Measurements from ENCODE around the gene VPS16.

VPS16 gene

GRCh38 chr20:2800521-2801285, 39.8 kb upstream of the VPS16 start, which contains the start of gene CPXM1:
Gene CPXM1 (minus strand): TSS chr20:2800627. CDS start chr20:2800572, 55 bp downstream.
- peak; percentile 68 for DNase-seq (ENCODE audit: low spot score)
- TF ChIP-seq CTCF (IDR thresholded peaks at IDR 0.05; ENCODE audit: extremely low read depth, insufficient read depth, missing control alignments): no peak
- in situ Hi-C loops (cut with MboI; ENCODE audit: low pct_unique_long_range_greater_than_20kb, low sequenced_read_pairs, unreplicated experiment): no loop called here

GRCh38 chr20:2801286-2801728, 39.2 kb upstream of the VPS16 start:
- in situ Hi-C loops (cut with MboI; ENCODE audit: low pct_unique_long_range_greater_than_20kb, low sequenced_read_pairs, unreplicated experiment): no loop called here
- no peak for TF ChIP-seq CTCF (IDR thresholded peaks at IDR 0.05; ENCODE audit: extremely low read depth, insufficient read depth, missing control alignments)

GRCh38 chr20:2804041-2804828, 36.3 kb upstream of the VPS16 start:
- DNase-seq (ENCODE audit: low spot score): no peak
- no peak for TF ChIP-seq CTCF (IDR thresholded peaks at IDR 0.05; ENCODE audit: extremely low read depth, insufficient read depth, missing control alignments)
- in situ Hi-C loops (cut with MboI; ENCODE audit: low pct_unique_long_range_greater_than_20kb, low sequenced_read_pairs, unreplicated experiment): no loop called here

More at GRCh38 chr20:2801286-2801728, 39.2 kb upstream of the VPS16 start:
- peak; percentile 28 for DNase-seq (ENCODE audit: low spot score)

GRCh38 chr20:2804852-2805688, 35.5 kb upstream of the VPS16 start:
- no peak for TF ChIP-seq CTCF (IDR thresholded peaks at IDR 0.05; ENCODE audit: extremely low read depth, insufficient read depth, missing control alignments)
- in situ Hi-C loops (cut with MboI; ENCODE audit: low pct_unique_long_range_greater_than_20kb, low sequenced_read_pairs, unreplicated experiment): no loop called here
- DNase-seq (ENCODE audit: low spot score): peak; percentile 20

- TF ChIP-seq CTCF (IDR thresholded peaks at IDR 0.05; ENCODE audit: extremely low read depth, insufficient read depth, missing control alignments): no peak
- DNase-seq (ENCODE audit: low spot score): peak; percentile 14
- in situ Hi-C loops (cut with MboI; ENCODE audit: low pct_unique_long_range_greater_than_20kb, low sequenced_read_pairs, unreplicated experiment): no loop called here
These were observed 34.7 kb upstream of the VPS16 start for GRCh38 chr20:2805689-2806350.

- in situ Hi-C loops (cut with MboI; ENCODE audit: low pct_unique_long_range_greater_than_20kb, low sequenced_read_pairs, unreplicated experiment): no loop called here
- TF ChIP-seq CTCF (IDR thresholded peaks at IDR 0.05; ENCODE audit: extremely low read depth, insufficient read depth, missing control alignments): no peak
- DNase-seq (ENCODE audit: low spot score): peak; percentile 20
These were observed 34.2 kb upstream of the VPS16 start for GRCh38 chr20:2806351-2806701.
